H9 (cell line): Measurements from ENCODE around the gene MS4A15. TPM values are rescaled to one million over a fixed set of nuclear protein-coding genes. Genes with fewer than 3 reads are reported as not detected.

Experiments
- DNase-seq: peaks from one replicate; pipeline ENCODE4 v3.0.0-alpha.2; 2017
- H2AFZ ChIP-seq: one replicate; pipeline ENCODE4 v1.6.1; 2013; ENCODE audit warnings: mild to moderate bottlenecking, low read length, control low read depth, moderate library complexity
- H2AK5ac ChIP-seq: 2 replicates; pipeline ENCODE4 v1.6.1; 2013; ENCODE audit warnings: low read length, control low read depth, mixed read lengths; ENCODE audit not compliant: insufficient read length
- H2BK120ac ChIP-seq: one replicate; pipeline ENCODE4 v1.6.1; 2013; ENCODE audit warnings: low read depth, mild to moderate bottlenecking, low read length, control low read depth, inconsistent platforms; ENCODE audit not compliant: poor library complexity, severe bottlenecking
- H2BK12ac ChIP-seq: 2 replicates; pipeline ENCODE4 v1.6.1; 2013; ENCODE audit warnings: low read length, control low read depth, mixed read lengths, low read depth; ENCODE audit not compliant: insufficient read length
- H2BK15ac ChIP-seq: 2 replicates; pipeline ENCODE4 v1.6.1; 2013; ENCODE audit warnings: low read depth, low read length, control low read depth
- H2BK20ac ChIP-seq: one replicate; pipeline ENCODE4 v1.6.1; 2013; ENCODE audit warnings: low read depth, mild to moderate bottlenecking, low read length, control low read depth, inconsistent platforms; ENCODE audit not compliant: poor library complexity, severe bottlenecking
- H2BK5ac ChIP-seq: 2 replicates; pipeline ENCODE4 v1.6.1; 2013; ENCODE audit warnings: low read length, control low read depth, mixed read lengths; ENCODE audit not compliant: insufficient read length
- H3K14ac ChIP-seq: 2 replicates; pipeline ENCODE4 v1.6.1; 2013; ENCODE audit warnings: low read length, control low read depth; ENCODE audit not compliant: insufficient read depth
- H3K18ac ChIP-seq: 2 replicates; pipeline ENCODE4 v1.6.1; 2013; ENCODE audit warnings: low read depth, mild to moderate bottlenecking, mixed read lengths, low read length, control low read depth; ENCODE audit not compliant: insufficient read length
- H3K23ac ChIP-seq: 2 replicates; pipeline ENCODE4 v1.6.1; 2013; ENCODE audit warnings: low read length, control low read depth, mixed read lengths, low read depth; ENCODE audit not compliant: insufficient read length
- H3K23me2 ChIP-seq: 2 replicates; pipeline ENCODE4 v1.6.1; 2013; ENCODE audit warnings: low read depth, mild to moderate bottlenecking, mixed read lengths, low read length, control low read depth; ENCODE audit not compliant: insufficient read length, poor library complexity, severe bottlenecking
- H3K27ac ChIP-seq: 2 replicates; pipeline ENCODE4 v1.5.1; 2013; ENCODE audit warnings: low read length, control low read depth, mixed read lengths, low read depth; ENCODE audit not compliant: insufficient read length
- H3K27me3 ChIP-seq: 2 replicates; pipeline ENCODE4 v1.6.1; 2013; ENCODE audit warnings: low read length, control low read depth, inconsistent platforms; ENCODE audit not compliant: insufficient read depth
- H3K4ac ChIP-seq: 2 replicates; pipeline ENCODE4 v1.6.1; 2013; ENCODE audit warnings: low read depth, mild to moderate bottlenecking, control low read depth, inconsistent platforms, low read length, moderate library complexity
- H3K4me1 ChIP-seq: 2 replicates; pipeline ENCODE4 v1.6.1; 2013; ENCODE audit warnings: low read length, control low read depth, inconsistent platforms; ENCODE audit not compliant: insufficient read depth
- H3K4me2 ChIP-seq: 2 replicates; pipeline ENCODE4 v1.6.1; 2013; ENCODE audit warnings: low read length, control low read depth, mixed read lengths; ENCODE audit not compliant: insufficient read length, insufficient read depth
- H3K56ac ChIP-seq: 2 replicates; pipeline ENCODE4 v1.6.1; 2013; ENCODE audit warnings: low read depth, mild to moderate bottlenecking, mixed read lengths, low read length, control low read depth; ENCODE audit not compliant: insufficient read length
- H3K79me1 ChIP-seq: 2 replicates; pipeline ENCODE4 v1.6.1; 2013; ENCODE audit warnings: low read depth, mild to moderate bottlenecking, moderate library complexity, low read length, control low read depth, inconsistent platforms; ENCODE audit not compliant: insufficient read depth, poor library complexity, severe bottlenecking
- H3K79me2 ChIP-seq: 2 replicates; pipeline ENCODE4 v1.6.1; 2013; ENCODE audit warnings: low read length, control low read depth, inconsistent platforms; ENCODE audit not compliant: insufficient read depth
- H3K9ac ChIP-seq: 2 replicates; pipeline ENCODE4 v1.6.1; 2013; ENCODE audit warnings: low read length, control low read depth, mixed read lengths; ENCODE audit not compliant: insufficient read length; ENCODE audit errors: extremely low read depth
- H3K9me3 ChIP-seq: one replicate; pipeline ENCODE4 v1.6.1; 2013; ENCODE audit warnings: low read depth, low read length, inconsistent platforms; ENCODE audit not compliant: control insufficient read depth
- H3T11ph ChIP-seq: one replicate; pipeline ENCODE4 v1.6.1; 2013; ENCODE audit warnings: mild to moderate bottlenecking, low read length, control low read depth, inconsistent platforms
- H4K20me1 ChIP-seq: one replicate; pipeline ENCODE4 v1.6.1; 2013; ENCODE audit not compliant: control insufficient read depth, insufficient read length, insufficient read depth
- H4K5ac ChIP-seq: 2 replicates; pipeline ENCODE4 v1.6.1; 2013; ENCODE audit warnings: low read depth, mild to moderate bottlenecking, mixed read lengths, low read length, control low read depth; ENCODE audit not compliant: insufficient read length
- H4K8ac ChIP-seq: replicated peaks from 2 replicates; pipeline ENCODE4 v1.6.1; 2013; ENCODE audit warnings: low read length, control low read depth, mixed read lengths, low read depth; ENCODE audit not compliant: insufficient read length
- H4K91ac ChIP-seq: 2 replicates; pipeline ENCODE4 v1.6.1; 2013; ENCODE audit warnings: low read depth, mild to moderate bottlenecking, moderate library complexity, mixed read lengths, low read length, control low read depth; ENCODE audit not compliant: insufficient read length
- H3K27ac Mint-ChIP-seq, 3 experiments: 2 replicates in 2 of 3; 3 replicates in 1 of 3; pipeline ENCODE4 v1.8.0; 2020 to 2021; ENCODE audit warnings: mixed read lengths in 3 of 3, mild to moderate bottlenecking in 1 of 3, moderate library complexity in 1 of 3
- H3K27me3 Mint-ChIP-seq: 2 replicates; pipeline ENCODE4 v1.8.0; 2021; ENCODE audit warnings: low read depth, mild to moderate bottlenecking, moderate library complexity, mixed read lengths
- H3K36me3 Mint-ChIP-seq, 3 experiments: 2 replicates in 2 of 3; 3 replicates in 1 of 3; pipeline ENCODE4 v1.8.0; 2020 to 2021; ENCODE audit warnings: low read depth in 3 of 3, mixed read lengths in 3 of 3; ENCODE audit not compliant: insufficient read depth in 1 of 3
- H3K4me1 Mint-ChIP-seq, 2 experiments: 2 replicates each; pipeline ENCODE4 v1.8.0; 2020; ENCODE audit warnings: mixed read lengths in 2 of 2
- H3K4me3 Mint-ChIP-seq, 2 experiments: 2 replicates in 1 of 2; 3 replicates in 1 of 2; pipeline ENCODE4 v1.8.0; 2020 to 2021; ENCODE audit warnings: mild to moderate bottlenecking in 2 of 2, mixed read lengths in 2 of 2, moderate library complexity in 1 of 2
- H3K9me3 Mint-ChIP-seq, 2 experiments: 2 replicates in 1 of 2; 3 replicates in 1 of 2; pipeline ENCODE4 v1.8.0; 2020; ENCODE audit warnings: mild to moderate bottlenecking in 2 of 2, mixed read lengths in 2 of 2, moderate library complexity in 1 of 2
- CTCF ChIP-seq: fragments of 200-600 bp; sonication (generic); conservative IDR thresholded peaks from 3 replicates; pipeline ENCODE4 v1.8.0; 2021; ENCODE audit warnings: antibody characterized with exemption, mild to moderate bottlenecking
- WGBS: extraction: QIAGEN DNeasy Blood & Tissue Kit; methylation state at CpG from one replicate; pipeline ENCODE4 v1.1.7; 2013; ENCODE audit warnings: missing lambda C conversion rate, low lambda C conversion rate, mixed read lengths; ENCODE audit not compliant: insufficient read length; ENCODE audit errors: extremely low coverage; 5-methylcytosine and 5-hydroxymethylcytosine counted together
- total RNA-seq: library from RNA; stranded (reverse); gene quantifications from 2 replicates; pipeline ENCODE4 v1.2.1, GENCODE V29; 2021

The MS4A15 gene
- total RNA-seq, 1 experiment from 2014 or later = 0.11 TPM

GRCh38 chr11:60816590-60817157 is 60.0 kb downstream of the MS4A15 start:
- Mint-ChIP-seq H3K9me3 (peaks cover 22 to 28% of the 10 kb centered on the region in 2 experiments), H3K27me3 (peaks cover 19% of the 10 kb centered on the region), H3K4me1 (no peaks in the 10 kb centered on the region), H3K36me3 (peaks cover 0 to 7% (median 5%) of the 10 kb centered on the region in 3 experiments; a peak in 1 of 7 replicates), H3K27ac (no peak overlapping the region), H3K4me3 (no peak overlapping the region)
- no peaks in the 10 kb centered on the region for H3K4me1 ChIP-seq
- H3K9me3 ChIP-seq = no peaks in the 10 kb centered on the region
- H3K27me3 ChIP-seq = no peaks in the 10 kb centered on the region
- no peak overlapping the region for H4K8ac ChIP-seq
- no peak overlapping the region for H3K23ac ChIP-seq
- H3K18ac ChIP-seq = no peak overlapping the region
- no peak overlapping the region for H3K4ac ChIP-seq
- no peak overlapping the region for H2BK5ac ChIP-seq
- no peak overlapping the region for H2BK20ac ChIP-seq
- H4K5ac ChIP-seq = no peak overlapping the region
- H2BK12ac ChIP-seq = no peak overlapping the region
- no peak overlapping the region for H3T11ph ChIP-seq
- no peaks in the 10 kb centered on the region for H4K20me1 ChIP-seq
- H3K79me1 ChIP-seq = no peaks in the 10 kb centered on the region
- WGBS = no CpG with 5 or more reads among the region's 2 CpGs
- no peak for TF ChIP-seq CTCF
- H3K23me2 ChIP-seq = no peaks in the 10 kb centered on the region
- H2BK120ac ChIP-seq = no peak overlapping the region
- no peak overlapping the region for H3K27ac ChIP-seq
- no peak overlapping the region for H2AFZ ChIP-seq
- no peak overlapping the region for H3K14ac ChIP-seq
- no peak overlapping the region for H2BK15ac ChIP-seq
- H4K91ac ChIP-seq = no peak overlapping the region
- no peak for DNase-seq
- H3K9ac ChIP-seq = no peak overlapping the region
- H3K79me2 ChIP-seq = no peaks in the 10 kb centered on the region
- no peak overlapping the region for H2AK5ac ChIP-seq
- no peak overlapping the region for H3K4me2 ChIP-seq
- no peak overlapping the region for H3K56ac ChIP-seq
